Measurements from ENCODE around the gene PTGES2. TPM values are rescaled to one million over a fixed set of nuclear protein-coding genes. Genes with fewer than 3 reads are reported as not detected.
A peak's percentile ranks its signal among the peaks of the same experiment; 100 is the strongest.

The PTGES2 gene
- total and polyA plus RNA-seq, 9 of the 15 experiments (the other 6 are each of a cell fraction or from before 2014, with no cell fraction given): 2.4 to 196 (median 90.1) TPM

DNA sequence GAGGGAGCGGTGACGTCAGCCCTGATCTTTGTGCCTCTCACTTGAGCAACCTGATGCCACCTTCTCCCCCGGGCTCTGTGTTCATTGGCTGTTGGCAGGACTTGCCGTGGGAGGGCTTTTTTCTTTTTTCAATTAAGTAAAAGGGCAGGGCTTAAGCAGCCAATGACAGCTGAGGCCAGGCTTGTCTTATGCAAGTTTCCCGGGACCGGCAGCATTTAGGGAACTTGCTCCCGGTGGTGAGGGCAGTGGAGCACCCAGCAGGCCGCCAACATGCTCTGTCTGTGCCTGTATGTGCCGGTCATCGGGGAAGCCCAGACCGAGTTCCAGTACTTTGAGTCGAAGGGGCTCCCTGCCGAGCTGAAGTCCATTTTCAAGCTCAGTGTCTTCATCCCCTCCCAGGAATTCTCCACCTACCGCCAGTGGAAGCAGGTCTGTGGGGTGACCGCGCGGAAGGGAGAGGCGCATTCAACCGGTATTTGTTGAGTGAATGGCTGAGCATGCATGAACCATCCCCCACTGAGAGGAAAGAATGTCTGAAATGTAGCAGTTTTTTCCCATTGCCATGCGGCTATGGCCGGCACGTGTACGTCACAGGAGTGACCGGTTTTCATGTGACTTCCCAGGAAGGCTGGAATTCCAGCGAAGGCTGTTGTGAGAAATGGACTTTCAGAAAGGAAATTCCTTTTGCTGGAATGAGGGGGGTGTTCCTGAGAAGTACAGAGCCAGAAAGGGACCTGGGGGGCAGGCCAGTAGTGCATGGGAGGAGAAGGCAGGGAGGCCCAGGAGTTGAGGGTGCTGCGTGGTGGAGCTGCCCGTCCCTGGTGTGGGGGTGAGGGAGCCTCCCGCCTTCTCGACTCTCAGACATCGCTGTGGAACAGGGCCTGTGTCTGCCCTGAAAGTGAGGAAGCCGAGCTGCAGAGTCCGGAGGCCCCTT lies 29.0 kb downstream of the PTGES2 start (continued):
- TF ChIP-seq NFYB (IDR thresholded peaks at IDR 0.05; ENCODE audit: extremely low read depth, insufficient read length) (peak; percentile 52), ZNF217 (CRISPR knock-in tag; IDR thresholded peaks at IDR 0.05) (no peak), PCBP2 (IDR thresholded peaks at IDR 0.05; ENCODE audit: low read depth, low read length, poor library complexity, severe bottlenecking) (no peak), PYGO2 (tag; IDR thresholded peaks at IDR 0.05) (no peak), FOXK1 (CRISPR knock-in tag; IDR thresholded peaks at IDR 0.05; ENCODE audit: borderline replicate concordance) (peak; percentile 54; the same call in 1 of the 2 replicates), E2F4 (CRISPR knock-in tag; IDR thresholded peaks at IDR 0.05; ENCODE audit: low read depth) (0 out of 2 replicates have a peak, but pooled peaks have one; percentile 39), SMARCB1 (IDR thresholded peaks at IDR 0.05; ENCODE audit: insufficient read length, low read depth) (peak; percentile 54), TBL1XR1 (IDR thresholded peaks at IDR 0.05; ENCODE audit: low read length in 2 of 2) (no peak), SMARCA5 (IDR thresholded peaks at IDR 0.05) (no peak), ZNF740 (CRISPR knock-in tag; IDR thresholded peaks at IDR 0.05) (peak; percentile 65), ZNF740 (tag; IDR thresholded peaks at IDR 0.05) (no peak), ADNP (tag; IDR thresholded peaks at IDR 0.05) (no peak), BRD9 (IDR thresholded peaks at IDR 0.05; ENCODE audit: low read depth, partially characterized antibody) (peak; percentile 29), GABPA (tag; conservative IDR thresholded peaks at IDR 0.05; ENCODE audit: low read depth) (no peak), CBX1 (IDR thresholded peaks at IDR 0.05; ENCODE audit: low read depth) (no peak), GABPB1 (CRISPR knock-in tag; IDR thresholded peaks at IDR 0.05) (no peak), FOXA3 (CRISPR knock-in tag; conservative IDR thresholded peaks at IDR 0.05 in 1 of 2, IDR thresholded peaks at IDR 0.05 in 1 of 2) (no peak), HOXB6 (CRISPR knock-in tag; IDR thresholded peaks at IDR 0.05; ENCODE audit: borderline replicate concordance) (no peak)
- TF ChIP-seq, protein P1, sequence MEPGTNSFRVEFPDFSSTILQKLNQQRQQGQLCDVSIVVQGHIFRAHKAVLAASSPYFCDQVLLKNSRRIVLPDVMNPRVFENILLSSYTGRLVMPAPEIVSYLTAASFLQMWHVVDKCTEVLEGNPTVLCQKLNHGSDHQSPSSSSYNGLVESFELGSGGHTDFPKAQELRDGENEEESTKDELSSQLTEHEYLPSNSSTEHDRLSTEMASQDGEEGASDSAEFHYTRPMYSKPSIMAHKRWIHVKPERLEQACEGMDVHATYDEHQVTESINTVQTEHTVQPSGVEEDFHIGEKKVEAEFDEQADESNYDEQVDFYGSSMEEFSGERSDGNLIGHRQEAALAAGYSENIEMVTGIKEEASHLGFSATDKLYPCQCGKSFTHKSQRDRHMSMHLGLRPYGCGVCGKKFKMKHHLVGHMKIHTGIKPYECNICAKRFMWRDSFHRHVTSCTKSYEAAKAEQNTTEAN (CRISPR knock-in tag; IDR thresholded peaks at IDR 0.05): no peak
- TF ChIP-seq, protein P2, sequence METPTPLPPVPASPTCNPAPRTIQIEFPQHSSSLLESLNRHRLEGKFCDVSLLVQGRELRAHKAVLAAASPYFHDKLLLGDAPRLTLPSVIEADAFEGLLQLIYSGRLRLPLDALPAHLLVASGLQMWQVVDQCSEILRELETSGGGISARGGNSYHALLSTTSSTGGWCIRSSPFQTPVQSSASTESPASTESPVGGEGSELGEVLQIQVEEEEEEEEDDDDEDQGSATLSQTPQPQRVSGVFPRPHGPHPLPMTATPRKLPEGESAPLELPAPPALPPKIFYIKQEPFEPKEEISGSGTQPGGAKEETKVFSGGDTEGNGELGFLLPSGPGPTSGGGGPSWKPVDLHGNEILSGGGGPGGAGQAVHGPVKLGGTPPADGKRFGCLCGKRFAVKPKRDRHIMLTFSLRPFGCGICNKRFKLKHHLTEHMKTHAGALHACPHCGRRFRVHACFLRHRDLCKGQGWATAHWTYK (CRISPR knock-in tag; IDR thresholded peaks at IDR 0.05): no peak
- TF ChIP-seq, protein P3, sequence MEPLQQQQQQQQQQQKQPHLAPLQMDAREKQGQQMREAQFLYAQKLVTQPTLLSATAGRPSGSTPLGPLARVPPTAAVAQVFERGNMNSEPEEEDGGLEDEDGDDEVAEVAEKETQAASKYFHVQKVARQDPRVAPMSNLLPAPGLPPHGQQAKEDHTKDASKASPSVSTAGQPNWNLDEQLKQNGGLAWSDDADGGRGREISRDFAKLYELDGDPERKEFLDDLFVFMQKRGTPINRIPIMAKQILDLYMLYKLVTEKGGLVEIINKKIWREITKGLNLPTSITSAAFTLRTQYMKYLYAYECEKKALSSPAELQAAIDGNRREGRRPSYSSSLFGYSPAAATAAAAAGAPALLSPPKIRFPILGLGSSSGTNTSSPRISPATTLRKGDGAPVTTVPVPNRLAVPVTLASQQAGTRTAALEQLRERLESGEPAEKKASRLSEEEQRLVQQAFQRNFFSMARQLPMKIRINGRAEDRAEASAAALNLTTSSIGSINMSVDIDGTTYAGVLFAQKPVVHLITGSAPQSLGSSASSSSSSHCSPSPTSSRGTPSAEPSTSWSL (CRISPR knock-in tag; IDR thresholded peaks at IDR 0.05; ENCODE audit: borderline replicate concordance): no peak
